Thyroid gland (tissue), 4 donors: ENCODE results near the gene ZNF750. TPM values are rescaled to one million over a fixed set of nuclear protein-coding genes. Genes with fewer than 3 reads are reported as not detected.

Experiments used
- DNase-seq, 2 donors: peaks; one replicate each; pipeline ENCODE4 v3.0.0-alpha.2; 2019
- H3K27ac ChIP-seq, 3 donors: fragments of 200-600 bp; sonication (generic); 1 replicate in 2 of 3; 2 replicates in 1 of 3; pipeline ENCODE4 v1.5.1; 2016 to 2019; ENCODE audit warnings: mild to moderate bottlenecking in 1 of 3, moderate library complexity in 1 of 3
- H3K27me3 ChIP-seq: fragments of 200-600 bp; sonication (generic); one replicate; pipeline ENCODE4 v1.5.1; 2019
- H3K36me3 ChIP-seq, 2 donors: fragments of 200-600 bp; sonication (generic); one replicate each; pipeline ENCODE4 v1.5.1; 2016 to 2019
- H3K4me1 ChIP-seq, 2 donors: fragments of 200-600 bp; sonication (generic); one replicate each; pipeline ENCODE4 v1.5.1; 2017 to 2019
- H3K4me3 ChIP-seq, 3 donors: fragments of 200-600 bp; sonication (generic); replicated peaks in 1 of 3; 1 replicate in 2 of 3; 2 replicates in 1 of 3; pipeline ENCODE4 v1.5.1; 2016; ENCODE audit warnings: mild to moderate bottlenecking in 1 of 3
- H3K9me3 ChIP-seq: fragments of 200-600 bp; sonication (generic); one replicate; pipeline ENCODE4 v1.5.1; 2017
- CTCF ChIP-seq, 6 experiments: fragments of 200-600 bp in 3 of 6; fragments of 450-650 bp in 3 of 6; sonication (generic) in 3 of 6; IDR thresholded peaks; one replicate each; pipeline ENCODE4 v1.5.1; 2016 to 2019; ENCODE audit warnings: antibody characterized with exemption in 6 of 6, mild to moderate bottlenecking in 2 of 6, inconsistent platforms in 1 of 6, moderate library complexity in 1 of 6
- POLR2A ChIP-seq, 2 donors: fragments of 450-650 bp; IDR thresholded peaks; one replicate each; pipeline ENCODE4 v1.6.1; 2017; ENCODE audit warnings: antibody characterized with exemption in 2 of 2, mild to moderate bottlenecking in 2 of 2, moderate library complexity in 1 of 2
- WGBS, 2 donors: methylation state at CpG; one replicate each; pipeline ENCODE4 v1.1.5; 2017; 5-methylcytosine and 5-hydroxymethylcytosine counted together
- intact Hi-C: fragments of 100-400 bp; cut with DNase I; formaldehyde crosslinking; loops from one replicate; pipeline ENCODE4 v1.15.1; 2023
- total RNA-seq, 4 donors: library from RNA; depleted of rRNA; stranded (reverse); fragments of >200 nt; gene quantifications; one replicate each; pipeline ENCODE4 v1.2.3, GENCODE V29; 2016

ZNF750 gene
- total RNA-seq, 4 donors from 2014 or later = 3.0 to 6.0 (median 4.5) TPM

GRCh38 chr17:82813299-82814051, 26.3 kb downstream of the ZNF750 start:
- no peak for DNase-seq
- no peaks in the 10 kb centered on the region for H3K36me3 ChIP-seq
- intact Hi-C loops = no loop called here
- H3K27ac ChIP-seq = no peak overlapping the region
- WGBS, 2 donors = 94 to 96% methylated on average over 23 of the region's 23 CpGs
- no peak for TF ChIP-seq POLR2A (IDR thresholded peaks at IDR 0.05)
- no peak for TF ChIP-seq CTCF (IDR thresholded peaks at IDR 0.05)
- H3K9me3 ChIP-seq = no peaks in the 10 kb centered on the region
- no peaks in the 10 kb centered on the region for H3K4me1 ChIP-seq
- H3K27me3 ChIP-seq = no peaks in the 10 kb centered on the region
- no peak overlapping the region for H3K4me3 ChIP-seq

- intact Hi-C loops = no loop called here
- no peak for TF ChIP-seq POLR2A (IDR thresholded peaks at IDR 0.05)
- TF ChIP-seq CTCF (IDR thresholded peaks at IDR 0.05) = no peak
Measured at GRCh38 chr17:82812601-82813000, 27.2 kb downstream of the ZNF750 start.

GRCh38 chr17:82812058-82812457, 27.8 kb downstream of the ZNF750 start:
- H3K36me3 ChIP-seq = no peaks in the 10 kb centered on the region
- DNase-seq = no peak
- intact Hi-C loops = no loop called here
- no peaks in the 10 kb centered on the region for H3K27me3 ChIP-seq
- H3K4me3 ChIP-seq = no peak overlapping the region
- H3K27ac ChIP-seq = no peak overlapping the region
- H3K9me3 ChIP-seq = no peaks in the 10 kb centered on the region
- TF ChIP-seq POLR2A (IDR thresholded peaks at IDR 0.05) = no peak
- TF ChIP-seq CTCF (IDR thresholded peaks at IDR 0.05) = no peak
- H3K4me1 ChIP-seq = no peaks in the 10 kb centered on the region
- WGBS, 2 donors = 93 to 100% methylated on average over 5 to 11 of the region's 15 CpGs

More at GRCh38 chr17:82812601-82813000, 27.2 kb downstream of the ZNF750 start:
- DNase-seq = no peak
- H3K4me1 ChIP-seq = no peaks in the 10 kb centered on the region
- H3K4me3 ChIP-seq = no peak overlapping the region
- no peaks in the 10 kb centered on the region for H3K27me3 ChIP-seq
- H3K36me3 ChIP-seq = no peaks in the 10 kb centered on the region
- H3K27ac ChIP-seq = no peak overlapping the region
- H3K9me3 ChIP-seq = no peaks in the 10 kb centered on the region
- 97 to 99% methylated on average over 17 of the region's 17 CpGs for WGBS, 2 donors

GRCh38 chr17:82810644-82811430, 29.0 kb downstream of the ZNF750 start:
- TF ChIP-seq CTCF (IDR thresholded peaks at IDR 0.05) (no peak), POLR2A (IDR thresholded peaks at IDR 0.05) (no peak)
- Histone ChIP-seq H3K36me3 (no peaks in the 10 kb centered on the region), H3K4me3 (no peak overlapping the region), H3K27ac (no peak overlapping the region), H3K4me1 (no peaks in the 10 kb centered on the region), H3K9me3 (no peaks in the 10 kb centered on the region), H3K27me3 (no peaks in the 10 kb centered on the region)
- WGBS, 2 donors = 87 to 90% methylated on average over 21 to 22 of the region's 22 CpGs
- DNase-seq = no peak
- intact Hi-C loops = no loop called here
